GM19467 (cell line): Measurements from ENCODE around the gene SEMA6D.

Source experiments
- ATAC-seq: cut with Tn5 transposase; IDR thresholded peaks from one replicate; pipeline ENCODE4 v1.9.1; 2021; ENCODE audit warnings: mild to moderate bottlenecking, moderate library complexity; ENCODE audit not compliant: unreplicated experiment

The SEMA6D gene

GRCh38 chr15:47741907-47742306 lies 24.6 kb downstream of the SEMA6D start:
- no peak for ATAC-seq

DNA sequence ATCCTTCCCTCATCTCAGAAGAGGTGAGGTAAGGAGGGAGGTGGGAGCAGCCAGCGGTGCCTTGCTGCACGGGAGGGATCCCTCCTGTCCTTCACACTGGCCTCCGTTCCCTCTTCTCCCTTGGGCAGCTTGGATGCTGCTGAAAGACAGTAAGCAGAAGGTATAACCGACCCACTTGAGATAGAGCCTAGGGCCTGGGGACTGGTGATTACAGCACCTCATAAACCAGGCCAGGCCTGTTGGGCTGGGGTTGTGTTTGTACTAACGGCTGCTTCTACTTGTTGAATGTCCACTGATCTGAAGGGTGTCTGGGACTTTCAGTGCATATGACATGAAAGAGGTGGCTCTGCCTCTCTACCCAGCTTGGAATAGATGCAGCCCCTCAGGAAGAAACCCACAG lies 25.0 kb downstream of the SEMA6D start:
- no peak for ATAC-seq

GRCh38 chr15:47742742-47743141 lies 25.4 kb downstream of the SEMA6D start:
- ATAC-seq = no peak

DNA sequence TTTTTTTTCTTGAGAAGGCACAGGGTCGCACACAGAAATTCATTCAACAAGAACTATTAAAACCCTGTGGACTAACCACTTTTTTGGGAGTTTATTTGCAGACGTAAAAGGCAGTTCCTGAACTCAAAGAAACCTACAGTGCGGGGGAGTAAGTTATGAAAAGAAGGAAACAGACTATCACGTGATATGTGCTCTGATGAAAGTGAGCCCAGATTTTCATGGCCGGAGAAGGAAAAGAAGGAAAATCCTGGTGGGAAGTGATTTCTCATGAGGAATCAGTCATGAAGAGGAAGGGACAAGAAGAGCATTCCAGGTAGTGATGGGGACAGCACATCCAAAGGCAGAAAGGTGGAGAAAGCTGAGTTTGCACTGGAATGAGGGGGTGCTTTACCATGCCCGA lies 26.1 kb downstream of the SEMA6D start:
- no peak for ATAC-seq

DNA sequence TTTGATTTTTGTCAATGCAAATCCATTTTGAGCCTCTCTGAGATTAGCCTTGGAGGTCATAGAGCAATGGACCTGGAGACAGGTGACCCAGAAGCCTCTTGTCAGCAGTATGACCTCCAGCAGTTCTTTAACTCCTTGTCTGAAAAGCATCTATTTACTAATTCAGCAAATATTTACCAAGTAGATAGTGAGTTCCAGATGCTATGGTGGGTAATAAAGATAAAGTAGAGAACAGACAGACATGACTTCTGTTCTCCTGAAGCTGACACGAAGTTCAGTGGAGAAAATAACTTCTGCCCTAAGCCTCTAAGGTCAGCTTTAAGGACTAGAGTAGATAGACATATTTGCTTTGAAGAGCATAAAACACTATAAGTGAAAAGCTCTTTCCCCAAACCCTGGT lies 26.6 kb downstream of the SEMA6D start:
- ATAC-seq = no peak

GRCh38 chr15:47744496-47744895 lies 27.2 kb downstream of the SEMA6D start:
- no peak for ATAC-seq

- ATAC-seq = no peak
Measured at GRCh38 chr15:47744973-47745372, 27.7 kb downstream of the SEMA6D start.

GRCh38 chr15:47746516-47746915 lies 29.2 kb downstream of the SEMA6D start:
- ATAC-seq = no peak

- no peak for ATAC-seq
Measured at GRCh38 chr15:47750030-47750739, 32.9 kb downstream of the SEMA6D start.

- no peak for ATAC-seq
Measured at GRCh38 chr15:47750740-47751262, 33.5 kb downstream of the SEMA6D start.

DNA sequence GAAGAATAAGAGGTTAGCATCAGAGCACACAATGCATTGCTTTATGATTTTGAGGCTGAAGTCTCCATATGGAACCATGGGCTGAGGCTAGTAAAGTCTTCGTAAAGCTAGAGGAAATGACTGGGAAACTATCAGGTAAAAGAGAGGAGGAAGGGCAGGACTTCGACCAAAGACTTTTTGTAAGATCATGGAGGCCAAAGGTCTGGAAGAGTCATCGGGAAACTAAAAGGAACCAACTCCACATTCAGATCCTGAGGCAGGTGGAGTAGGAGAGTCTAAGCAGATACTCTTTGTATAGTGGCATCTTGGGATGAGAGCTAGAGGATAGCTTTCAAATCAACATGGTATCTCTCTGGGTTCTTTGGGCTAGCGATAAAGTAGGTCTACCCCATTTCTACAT lies 36.3 kb downstream of the SEMA6D start:
- ATAC-seq = no peak

DNA sequence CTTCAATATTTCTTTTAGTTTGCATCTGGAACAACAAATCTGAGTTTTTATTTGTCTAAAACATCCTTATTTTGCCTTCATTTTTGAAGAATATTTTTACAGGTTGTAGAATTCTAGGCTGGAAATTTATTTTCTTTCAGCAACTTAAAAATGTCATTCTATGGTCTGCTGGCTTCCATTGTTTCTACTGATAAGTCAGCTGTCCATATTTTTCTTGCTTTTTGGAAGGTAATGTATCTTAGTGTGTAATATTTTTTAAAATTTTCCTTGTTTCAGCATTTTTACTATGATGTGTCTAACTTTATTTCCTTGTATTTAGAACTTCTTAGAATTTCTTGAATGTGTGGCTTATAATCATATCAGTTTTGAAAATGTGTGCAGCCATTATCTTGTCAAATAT lies 37.0 kb downstream of the SEMA6D start:
- no peak for ATAC-seq

DNA sequence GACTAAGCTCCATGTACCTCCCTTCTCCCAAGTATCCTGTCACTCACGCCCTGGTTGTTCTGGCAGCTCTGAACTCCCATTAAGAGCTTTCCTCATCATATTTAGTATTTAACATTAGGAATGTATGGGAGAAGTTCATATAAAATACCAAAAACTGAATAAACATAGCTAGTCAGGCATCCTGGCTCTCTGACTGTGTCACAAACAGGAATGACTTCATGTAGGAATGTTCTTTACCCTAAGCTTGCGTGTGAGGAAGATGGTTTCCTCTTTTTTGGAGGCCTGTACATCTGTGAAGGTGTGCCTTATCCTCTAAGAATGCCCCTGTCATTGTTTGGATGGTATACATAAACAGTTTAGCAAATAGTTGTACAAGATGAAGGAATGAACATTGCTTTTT lies 38.6 kb downstream of the SEMA6D start:
- ATAC-seq = no peak

DNA sequence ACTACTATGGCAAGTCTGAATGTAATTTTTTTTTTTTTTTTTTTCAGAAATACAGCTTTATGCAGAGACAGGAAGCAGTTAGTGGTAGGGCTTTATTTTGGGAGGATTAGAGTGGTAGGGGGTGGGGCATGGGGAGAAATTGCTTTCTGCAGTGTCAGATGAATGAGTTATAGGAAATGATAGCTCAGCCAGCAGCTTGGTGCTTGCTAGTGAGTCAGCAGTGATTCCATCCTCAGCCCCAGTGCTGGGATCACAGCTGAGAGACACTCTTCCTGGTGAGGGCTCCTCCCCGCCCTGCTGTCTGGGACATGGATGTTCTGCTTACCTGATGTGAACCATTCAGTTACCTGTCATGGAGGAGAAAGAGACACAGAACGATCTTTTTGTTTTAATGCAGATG lies 39.6 kb downstream of the SEMA6D start:
- no peak for ATAC-seq

- ATAC-seq = no peak
Measured at GRCh38 chr15:47757331-47757730, 40.0 kb downstream of the SEMA6D start.

GRCh38 chr15:47762621-47763020 lies 45.3 kb downstream of the SEMA6D start:
- no peak for ATAC-seq

- ATAC-seq = no peak
Measured at GRCh38 chr15:47764666-47765065, 47.4 kb downstream of the SEMA6D start.

GRCh38 chr15:47766406-47766805 lies 49.1 kb downstream of the SEMA6D start:
- no peak for ATAC-seq

DNA sequence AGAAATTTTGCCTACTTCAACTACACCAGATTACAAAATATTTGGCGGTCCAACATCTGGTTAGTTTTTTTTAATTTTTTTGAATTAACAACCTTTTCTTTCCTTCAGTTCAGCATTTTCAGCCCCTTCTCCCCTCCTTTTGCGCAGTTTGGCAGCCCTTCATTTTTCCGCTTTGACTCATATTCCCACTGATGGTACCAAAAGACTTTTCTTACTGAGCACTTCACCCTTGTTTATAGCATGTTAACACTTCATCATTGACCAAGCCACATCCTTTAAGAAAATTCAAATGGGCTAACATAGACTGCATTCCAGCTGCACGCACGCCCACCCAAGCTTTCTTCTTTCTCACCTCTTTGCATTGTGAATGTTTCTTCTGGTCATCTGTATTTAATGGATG lies 49.7 kb downstream of the SEMA6D start:
- ATAC-seq = no peak

- ATAC-seq = no peak
Measured at GRCh38 chr15:47768735-47769134, 51.4 kb downstream of the SEMA6D start.

DNA sequence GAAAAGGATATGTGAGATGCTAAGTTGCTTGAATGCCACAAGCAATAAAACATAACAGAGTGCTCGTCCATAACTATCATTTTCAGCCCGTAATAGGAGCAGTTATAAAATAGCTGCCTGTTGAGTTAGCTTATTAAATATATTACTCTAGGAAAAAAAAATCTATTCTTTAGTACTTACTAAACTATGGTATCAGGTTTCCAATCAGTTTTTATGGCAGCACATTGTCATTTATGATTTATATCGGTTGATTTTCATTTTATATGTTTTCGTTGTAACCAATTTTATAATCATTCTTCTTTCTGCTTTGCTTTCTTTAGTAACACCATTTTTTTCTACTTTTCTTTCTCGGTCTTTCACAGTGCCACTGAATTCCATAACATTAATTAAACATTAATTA lies 51.9 kb downstream of the SEMA6D start:
- no peak for ATAC-seq

DNA sequence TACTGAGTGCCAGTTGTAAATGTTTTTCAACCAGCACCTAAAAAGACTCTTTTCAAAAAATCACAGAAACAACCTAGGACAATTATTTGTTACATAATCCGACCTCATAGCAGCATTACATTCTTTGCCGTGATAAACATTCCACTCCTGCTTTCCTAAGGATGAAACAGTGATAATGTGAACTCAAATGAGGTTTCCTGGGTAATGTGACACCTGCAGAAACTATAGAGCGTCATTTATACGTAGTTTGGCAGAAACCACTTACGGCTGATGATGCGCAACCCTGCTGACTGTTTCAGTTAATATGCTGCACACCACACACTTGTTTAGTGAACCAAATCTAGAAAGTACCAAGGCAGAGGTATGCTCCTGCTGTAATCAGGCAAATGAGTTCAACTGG lies 55.8 kb downstream of the SEMA6D start:
- ATAC-seq = no peak

- ATAC-seq = no peak
Measured at GRCh38 chr15:47778263-47778770, 61.0 kb downstream of the SEMA6D start.
